GM18499 (cell line): ENCODE results near the gene KIF3B.
A peak's percentile ranks its signal among the peaks of the same experiment; 100 is the strongest.
"Not testable (repeated sequence)": the region's sequence is repeated elsewhere in the genome, so short reads cannot be mapped to it uniquely, and the experiment has no call there.

Experiments used
- ATAC-seq: cut with Tn5 transposase; IDR thresholded peaks from one replicate; pipeline ENCODE4 v1.9.1; 2021; ENCODE audit warnings: moderate number of reproducible peaks; ENCODE audit not compliant: insufficient read depth, unreplicated experiment

The KIF3B gene

DNA sequence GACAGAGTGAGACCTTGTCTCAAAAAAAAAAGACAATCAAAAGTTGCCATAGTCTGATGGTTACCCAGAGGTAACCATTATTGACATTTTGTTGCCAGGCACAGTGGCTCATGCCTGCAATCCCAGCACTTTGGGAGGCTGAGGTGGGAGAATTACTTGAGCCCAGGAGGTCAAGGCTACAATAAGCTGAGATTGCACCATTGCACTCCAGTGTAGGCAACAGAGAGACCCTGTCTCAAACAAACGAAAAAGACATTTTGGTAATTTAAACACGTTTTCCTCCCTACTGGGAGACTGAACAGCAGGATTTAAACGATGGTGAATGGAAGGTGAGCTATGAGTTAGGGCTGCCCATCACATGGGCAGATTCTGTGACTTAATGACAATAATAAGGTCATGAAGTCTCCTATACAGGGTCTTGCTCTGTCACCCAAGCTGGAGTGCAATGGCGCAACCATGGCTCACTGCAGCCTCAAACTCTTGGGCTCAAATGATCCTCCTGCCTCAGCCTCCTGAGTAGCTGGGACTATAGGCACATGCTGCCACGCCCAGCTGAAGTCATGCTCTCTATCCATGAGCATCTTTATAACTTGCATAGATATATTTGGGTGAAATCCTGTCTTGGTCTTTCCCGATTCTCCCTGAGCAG lies 76.5 kb downstream of the KIF3B start:
- ATAC-seq = no peak

DNA sequence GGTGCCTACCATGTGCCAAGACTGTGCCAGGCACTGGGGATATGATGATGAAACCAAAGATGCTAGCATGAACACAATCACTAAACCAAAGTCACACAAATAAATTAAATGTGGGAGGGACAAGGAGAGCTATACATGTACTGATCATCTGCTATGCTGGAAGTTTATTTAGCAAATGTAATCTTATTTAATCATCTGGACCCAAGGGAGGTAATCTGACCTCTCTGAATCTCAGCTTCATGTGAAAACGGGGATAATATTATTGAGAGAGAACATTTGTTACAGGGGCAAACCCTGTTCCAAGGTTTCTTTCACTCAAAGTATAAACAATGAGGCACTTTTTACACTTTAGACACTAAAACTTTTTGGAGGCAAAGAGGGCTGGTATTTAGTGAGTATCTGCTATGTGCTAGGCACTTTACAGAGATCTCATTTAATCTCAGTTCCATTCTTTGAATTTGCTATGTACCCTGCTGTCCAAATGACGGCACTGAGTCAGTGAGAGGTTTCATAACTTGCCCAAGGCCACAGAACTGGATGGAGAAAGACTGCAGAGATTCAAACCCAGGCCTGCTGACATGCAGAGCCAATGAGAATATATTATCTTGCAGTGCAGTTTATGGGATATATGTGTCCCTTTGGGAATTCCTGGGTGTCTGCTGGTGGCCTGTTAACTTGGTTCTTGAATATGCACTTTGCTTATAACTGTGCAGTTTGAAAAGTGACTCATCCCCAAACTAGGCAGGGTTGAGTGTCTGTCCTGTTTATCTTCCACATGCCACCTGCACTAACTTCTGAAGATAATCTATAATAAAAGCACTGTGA lies 77.4 kb downstream of the KIF3B start:
- ATAC-seq = no peak

DNA sequence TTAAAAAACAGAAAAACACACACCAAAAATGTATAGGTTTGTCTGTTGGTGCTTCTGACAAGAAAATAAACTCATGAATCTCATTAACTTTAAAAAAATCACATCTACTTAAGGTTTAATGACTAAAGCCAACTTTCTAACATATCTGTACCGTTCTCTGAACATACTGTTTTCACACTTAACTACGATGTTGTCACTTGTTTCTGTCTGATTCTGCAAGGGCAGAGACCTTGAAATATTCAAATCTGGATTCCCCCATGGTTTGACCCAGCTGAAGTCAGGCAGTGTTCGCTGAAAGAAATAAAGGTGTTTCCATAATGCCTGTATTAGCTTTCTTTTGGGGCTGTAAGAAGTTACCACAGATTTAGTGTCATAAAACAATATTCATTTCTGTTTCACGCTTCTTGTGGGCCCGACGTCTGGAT lies 78.0 kb downstream of the KIF3B start:
- no peak for ATAC-seq

DNA sequence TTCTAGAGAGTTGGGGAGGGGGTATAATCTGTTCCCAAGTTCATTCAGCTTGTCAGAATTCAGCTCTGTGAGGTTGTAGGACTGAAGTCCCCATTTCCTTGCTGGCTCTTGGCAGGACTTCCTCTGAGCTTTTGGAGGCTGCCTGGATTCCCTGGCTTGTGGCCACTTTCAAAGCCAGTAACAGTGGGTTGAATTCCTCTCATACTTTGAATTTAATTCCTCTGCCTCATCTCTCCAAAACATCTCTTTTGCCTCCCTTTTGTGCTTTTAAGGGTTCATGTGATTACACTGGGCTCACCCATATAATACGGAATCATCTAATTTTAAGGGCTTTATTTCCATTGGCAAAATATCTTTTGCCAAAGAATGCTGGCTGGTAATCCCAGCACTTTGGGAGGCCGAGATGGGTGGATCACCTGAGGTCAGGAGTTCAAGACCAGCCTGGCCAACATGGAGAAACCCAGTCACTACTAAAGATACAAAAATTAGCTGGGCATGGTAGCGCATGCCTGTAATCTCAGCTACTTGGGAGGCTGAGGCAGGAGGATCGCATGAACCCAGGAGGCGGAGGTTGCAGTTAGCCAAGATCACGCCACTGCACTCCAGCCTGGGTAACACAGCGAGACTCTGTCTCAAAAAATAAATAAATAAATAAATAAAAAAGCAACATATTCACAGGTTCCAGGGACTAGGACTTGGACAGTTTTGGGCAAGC lies 78.6 kb downstream of the KIF3B start:
- ATAC-seq = not testable (repeated sequence)

DNA sequence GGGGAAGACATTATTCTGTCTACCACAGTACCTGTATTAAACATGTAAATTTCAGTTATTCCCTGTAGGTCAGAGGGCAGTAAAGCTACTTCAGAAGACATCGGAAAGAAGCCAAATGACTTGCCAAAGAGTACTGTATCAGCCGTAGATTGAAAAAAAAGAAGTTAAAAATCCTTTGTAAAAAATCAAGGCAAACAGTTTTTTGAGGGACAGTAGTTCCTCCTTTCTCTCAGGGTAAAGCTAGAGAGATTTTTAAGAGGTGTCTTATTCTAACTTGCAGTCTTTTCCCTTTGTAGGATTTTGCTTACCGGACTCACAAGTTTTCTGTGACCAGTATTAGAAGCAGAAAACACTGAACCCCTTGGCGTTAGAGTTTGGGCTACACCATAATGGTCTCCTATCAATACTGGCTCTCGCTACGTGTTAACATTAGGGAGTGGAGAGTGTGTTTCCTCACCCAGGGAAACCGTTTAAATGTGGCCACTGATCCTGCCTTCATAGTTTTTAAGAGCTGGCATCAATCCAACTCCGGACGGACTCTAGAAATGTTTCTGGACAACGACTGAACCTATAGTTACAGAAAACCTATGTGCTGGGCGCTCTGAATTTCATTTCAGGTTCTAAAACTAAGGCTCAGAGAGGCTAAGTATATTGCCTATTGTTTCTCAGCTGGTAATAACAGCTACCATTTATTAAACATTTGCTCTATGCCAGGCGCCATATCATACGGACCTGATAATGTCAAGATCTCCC lies 79.3 kb downstream of the KIF3B start:
- ATAC-seq = no peak

DNA sequence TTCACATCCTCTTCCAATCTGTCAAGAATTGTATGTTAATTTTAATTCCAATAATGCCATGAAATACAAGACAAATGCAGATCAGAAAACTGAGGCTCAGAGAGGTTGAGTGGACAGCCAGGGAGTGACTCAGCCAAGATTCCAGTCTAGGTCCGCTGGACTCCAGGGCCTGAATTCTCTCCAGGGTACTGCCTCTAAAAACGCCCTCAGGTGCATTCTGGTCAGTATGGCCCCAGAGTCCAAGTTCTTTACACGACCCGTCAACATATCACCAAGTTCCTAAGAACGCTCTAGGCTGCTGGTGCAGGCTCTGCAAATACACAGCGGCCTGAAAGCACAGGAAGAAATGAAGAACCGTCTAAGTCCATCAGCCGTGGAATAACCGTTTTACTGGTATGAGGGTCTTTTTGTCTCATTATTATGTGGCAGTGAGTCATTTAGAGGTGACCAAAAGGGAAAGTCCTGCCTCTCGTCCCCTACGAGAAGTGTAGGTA lies 80.0 kb downstream of the KIF3B start:
- no peak for ATAC-seq

DNA sequence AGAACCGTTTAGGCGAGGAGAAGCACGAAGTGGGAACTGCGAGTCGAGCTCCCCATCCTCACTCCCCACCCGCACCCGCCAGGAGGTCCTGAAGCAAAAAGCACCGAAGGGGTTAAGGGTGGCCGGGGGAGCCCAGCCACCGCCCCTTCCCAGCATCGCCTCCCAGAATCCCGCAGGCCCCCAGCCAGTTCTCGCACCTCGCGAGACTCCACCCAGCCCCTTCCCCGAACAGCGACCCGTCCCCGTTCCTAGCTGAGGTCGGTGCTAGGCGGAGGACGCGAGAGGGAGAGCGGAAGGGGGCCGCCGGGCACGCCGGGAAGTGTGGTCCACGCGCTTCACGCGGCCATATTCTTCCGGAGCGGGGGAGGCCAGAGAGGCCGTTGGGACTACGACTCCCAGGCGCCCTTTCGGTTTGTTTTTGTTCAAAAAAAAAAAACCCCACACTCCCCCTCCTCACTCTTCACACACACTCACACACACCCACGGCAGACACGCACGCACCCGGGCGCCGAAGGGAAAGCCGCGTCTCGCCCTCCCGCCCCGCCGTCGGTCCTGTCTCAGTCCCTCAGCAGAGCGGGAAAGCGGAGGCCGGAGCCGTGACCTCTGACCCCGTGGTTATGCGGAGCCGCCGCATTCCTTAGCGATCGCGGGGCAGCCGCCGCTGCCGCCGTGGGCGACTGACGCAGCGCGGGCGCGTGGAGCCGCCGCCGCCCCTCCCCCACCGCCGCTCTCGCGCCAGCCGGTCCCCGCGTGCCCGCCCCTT lies 80.6 kb downstream of the KIF3B start, which contains the start of gene ASXL1:
Gene ASXL1, plus strand, starts transcription at position 463 of the 763 bp plus-strand sequence. CDS start 445 bp downstream, outside the sequence.
- ATAC-seq = peak; percentile 42

DNA sequence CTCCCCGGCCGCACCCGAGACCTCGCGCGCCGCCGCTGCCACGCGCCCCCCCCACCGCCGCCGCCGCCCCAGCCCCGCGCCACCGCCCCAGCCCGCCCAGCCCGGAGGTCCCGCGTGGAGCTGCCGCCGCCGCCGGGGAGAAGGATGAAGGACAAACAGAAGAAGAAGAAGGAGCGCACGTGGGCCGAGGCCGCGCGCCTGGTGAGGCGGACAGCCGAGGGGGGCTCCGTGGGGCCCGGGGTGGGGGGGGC lies 81.1 kb downstream of the KIF3B start:
- ATAC-seq = no peak

DNA sequence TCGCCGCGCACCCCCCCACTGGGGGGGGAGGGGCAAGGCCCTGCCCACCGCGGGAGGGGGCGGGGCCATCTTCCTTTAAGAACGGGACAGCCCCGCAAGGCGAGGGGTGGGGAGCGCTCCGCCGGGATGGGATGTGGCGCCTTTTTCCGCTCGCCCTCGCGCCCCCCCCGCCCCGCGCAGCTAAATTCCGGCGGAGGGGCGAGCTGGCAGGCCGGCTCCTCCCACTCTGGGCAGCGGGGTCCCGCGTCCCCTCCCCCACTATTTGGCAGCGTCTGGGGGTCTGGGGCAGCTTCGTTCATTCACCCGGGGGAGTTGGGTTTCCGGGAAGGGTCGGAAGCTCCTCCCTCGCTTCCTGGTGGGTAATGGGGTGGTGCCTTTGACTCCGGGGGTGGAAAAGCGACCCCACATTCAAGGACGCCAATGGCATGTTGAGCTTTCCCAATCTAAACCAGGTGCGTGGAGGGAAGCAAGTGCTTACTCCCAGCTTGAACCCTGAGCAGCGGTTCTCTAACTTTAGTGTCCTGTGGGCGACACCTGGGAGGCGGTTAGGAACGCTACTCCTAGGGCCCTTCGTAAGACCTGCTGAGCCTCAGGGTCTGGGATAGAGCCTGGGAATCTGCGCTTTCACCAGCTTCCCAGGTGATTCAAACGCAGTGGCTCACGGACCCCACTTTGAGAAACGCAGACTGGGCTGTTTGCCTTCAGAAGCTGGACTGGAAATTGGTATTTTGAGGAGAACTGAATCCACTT lies 81.6 kb downstream of the KIF3B start:
- no peak for ATAC-seq

DNA sequence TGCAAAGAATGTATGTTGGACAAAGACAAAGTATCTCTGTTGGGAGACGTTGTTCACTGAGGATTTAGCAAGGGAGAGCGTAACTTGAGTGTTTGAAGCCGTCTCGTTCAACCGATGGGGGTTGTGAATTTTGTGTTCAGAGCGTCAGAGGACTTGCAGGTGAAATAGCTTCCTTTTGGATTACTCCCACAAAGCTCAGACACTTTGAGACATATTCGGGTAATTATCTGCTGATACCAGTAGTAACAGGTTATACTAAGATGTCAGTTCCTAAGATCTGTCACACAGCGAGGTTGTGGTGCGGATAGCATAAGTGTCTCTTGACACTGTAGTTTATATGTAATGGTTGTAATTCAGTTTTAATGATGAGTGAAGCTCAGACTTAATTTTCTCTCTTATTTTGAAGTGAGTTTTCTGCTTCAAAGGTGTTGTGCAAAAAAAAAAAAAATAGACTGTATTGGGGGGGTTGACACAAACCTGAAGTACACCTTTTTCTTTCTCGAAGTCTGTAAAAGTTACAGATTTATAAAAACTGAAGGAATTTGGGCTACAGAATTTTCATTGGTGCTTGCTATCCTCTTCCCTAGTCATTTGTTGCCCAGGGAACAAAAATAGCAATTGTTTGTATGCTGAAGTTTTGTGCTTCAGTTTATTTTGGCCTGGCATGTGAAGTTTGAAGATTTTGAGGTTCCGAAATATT lies 82.3 kb downstream of the KIF3B start:
- ATAC-seq = no peak

DNA sequence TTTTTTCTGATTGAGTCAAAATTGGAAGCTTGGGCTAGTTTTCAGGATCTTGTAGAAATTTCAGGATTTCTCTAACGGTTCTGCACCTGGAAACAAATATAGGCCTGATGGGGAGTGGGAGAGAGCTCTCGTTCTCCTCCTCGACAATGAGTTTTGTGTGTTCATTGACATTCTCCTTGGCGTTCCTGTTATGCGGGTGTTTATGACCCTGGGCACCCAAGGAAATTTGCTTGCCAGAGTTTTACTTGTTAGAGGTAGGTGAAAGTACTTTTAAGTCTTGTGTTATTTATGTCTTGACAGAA lies 82.8 kb downstream of the KIF3B start:
- ATAC-seq = no peak

DNA sequence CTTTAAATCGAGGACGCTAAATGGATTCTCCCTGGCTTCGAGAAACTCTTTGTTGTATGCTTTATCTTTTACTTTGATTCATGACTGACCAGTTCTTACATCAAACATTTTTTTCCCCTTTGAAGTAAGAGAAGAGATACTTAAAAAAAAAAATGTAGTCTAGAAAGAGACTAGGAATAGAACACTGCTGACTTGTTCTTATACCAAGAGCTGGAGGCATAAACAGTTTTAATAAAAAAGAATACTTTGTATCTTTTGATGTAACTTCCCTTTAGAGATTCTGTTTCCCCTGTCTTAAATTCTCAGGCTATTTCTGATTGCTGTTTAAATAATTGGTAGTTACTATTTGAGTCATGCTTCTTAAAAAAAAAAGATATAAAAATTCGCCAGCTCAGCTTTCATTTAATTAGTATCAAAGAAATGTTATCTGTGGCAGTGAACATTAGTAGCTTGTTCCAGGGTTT lies 85.5 kb downstream of the KIF3B start:
- no peak for ATAC-seq

DNA sequence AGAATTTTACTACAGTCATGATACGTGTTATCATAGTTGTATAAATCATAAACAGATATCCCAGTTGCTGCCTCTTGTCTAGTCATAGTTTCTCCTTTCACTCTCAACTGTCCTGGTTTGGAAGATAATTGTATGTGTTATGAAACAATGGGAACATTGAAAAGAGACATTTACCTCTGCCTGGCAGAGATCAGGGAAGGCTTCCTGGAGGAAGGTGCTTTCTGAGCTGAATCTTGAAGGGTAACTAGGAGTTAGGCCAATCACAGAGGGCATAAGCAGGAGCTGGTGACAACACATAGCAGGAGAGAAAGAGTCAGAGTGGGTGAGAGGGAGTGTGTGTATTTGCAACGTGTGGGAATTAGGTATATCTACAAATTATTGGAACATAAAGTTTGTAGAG lies 86.0 kb downstream of the KIF3B start:
- ATAC-seq = no peak

DNA sequence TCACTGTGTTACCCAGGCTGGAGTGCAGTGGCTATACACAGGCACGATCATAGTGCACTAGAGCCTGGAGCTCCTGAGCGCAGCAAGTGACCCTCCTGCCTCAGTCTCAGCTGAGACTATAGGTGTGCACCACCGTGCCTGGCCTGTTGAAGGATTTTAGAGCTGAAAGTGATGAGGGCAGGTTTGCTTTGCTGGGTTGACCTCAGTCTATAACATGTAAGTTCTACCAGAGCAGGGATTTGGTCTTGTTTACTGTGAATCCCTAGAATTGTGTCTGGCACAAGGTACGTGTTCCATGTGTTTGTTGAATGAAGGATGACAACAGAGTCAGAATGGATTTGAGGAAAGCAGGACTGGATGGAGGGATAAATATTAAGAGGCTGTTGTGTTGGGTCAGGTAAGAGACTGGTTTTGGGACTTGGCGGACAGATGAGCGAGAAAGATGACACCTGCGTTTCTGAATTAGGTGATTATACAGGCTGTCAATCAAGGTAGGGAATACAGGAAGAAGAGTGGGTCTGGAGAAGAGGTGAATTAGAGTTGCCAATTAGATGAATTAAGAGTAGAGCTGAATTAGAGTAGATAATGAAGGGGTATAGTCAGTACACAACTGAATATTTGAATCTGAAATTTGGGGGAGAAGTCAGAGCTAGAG lies 87.2 kb downstream of the KIF3B start:
- ATAC-seq = no peak

DNA sequence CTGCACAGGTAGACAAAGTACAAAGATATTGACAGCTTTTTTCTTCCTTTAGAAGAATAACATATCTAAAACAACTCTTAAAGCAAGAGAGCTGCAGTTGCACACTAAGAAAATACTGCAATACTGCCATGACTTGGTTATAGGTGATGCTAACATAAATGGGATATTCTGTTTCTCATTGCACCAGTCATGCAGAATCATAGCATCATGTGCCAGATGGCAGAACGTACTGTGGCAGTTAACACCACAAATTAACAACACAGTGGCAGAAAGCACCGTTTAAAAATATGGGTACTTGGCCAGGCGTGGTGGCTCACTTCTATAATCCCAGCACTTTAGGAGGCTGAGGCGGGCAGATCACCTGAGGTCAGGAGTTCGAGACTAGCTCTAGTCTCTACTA lies 88.1 kb downstream of the KIF3B start:
- ATAC-seq = no peak

DNA sequence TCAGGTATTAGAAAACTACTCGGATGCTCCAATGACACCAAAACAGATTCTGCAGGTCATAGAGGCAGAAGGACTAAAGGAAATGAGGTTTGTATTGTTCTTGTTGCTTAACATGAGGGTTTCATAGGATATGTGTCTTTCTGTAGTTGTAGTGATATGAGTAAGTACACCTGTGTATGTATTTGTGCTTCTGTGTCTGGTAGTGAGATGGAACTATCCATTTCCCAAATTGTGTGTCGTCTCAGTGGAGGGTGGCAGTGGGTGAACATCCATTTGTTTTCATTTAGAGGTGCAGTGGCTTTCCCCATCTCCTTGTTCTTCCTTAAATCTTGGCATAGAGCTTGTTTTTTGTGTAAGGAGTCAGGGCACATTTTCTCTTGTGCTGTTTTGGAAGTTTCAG lies 88.9 kb downstream of the KIF3B start:
- peak; percentile 52 for ATAC-seq

DNA sequence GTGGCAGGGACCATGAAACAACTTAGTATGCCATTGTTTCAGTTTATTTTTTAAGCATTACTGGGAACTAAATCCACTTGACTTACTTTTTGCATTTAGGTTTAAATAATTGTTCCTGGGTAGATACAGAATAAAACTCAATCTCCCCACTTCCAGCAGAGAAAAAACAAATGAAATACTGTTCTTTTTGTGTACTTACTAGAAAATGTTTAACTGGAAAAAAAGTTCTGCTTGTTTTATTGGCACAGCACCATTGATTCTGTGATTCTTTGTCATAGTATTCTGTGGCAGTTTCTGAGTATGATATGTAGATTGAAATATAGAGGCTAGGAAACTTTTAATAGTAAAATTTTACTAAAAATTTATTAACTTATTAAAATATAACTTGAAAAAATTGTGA lies 90.9 kb downstream of the KIF3B start:
- ATAC-seq = no peak

DNA sequence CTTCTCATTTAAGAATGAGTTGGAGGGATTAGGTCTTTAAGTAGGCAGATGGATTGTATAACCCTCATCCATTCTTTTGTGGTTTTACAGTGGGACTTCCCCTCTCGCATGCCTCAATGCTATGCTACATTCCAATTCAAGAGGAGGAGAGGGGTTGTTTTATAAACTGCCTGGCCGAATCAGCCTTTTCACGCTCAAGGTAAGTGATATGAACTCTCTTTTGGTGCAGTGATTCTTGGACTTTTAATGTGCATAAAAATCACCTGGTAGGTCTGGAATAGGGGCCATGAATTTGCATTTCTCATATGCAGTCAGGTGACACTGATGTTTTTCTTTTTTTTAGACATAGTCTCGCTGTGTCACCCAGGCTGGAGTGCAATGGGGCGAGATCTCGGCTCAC lies 91.5 kb downstream of the KIF3B start:
- ATAC-seq = no peak
